ENCODE data around the gene SAMD4A.

DNA sequence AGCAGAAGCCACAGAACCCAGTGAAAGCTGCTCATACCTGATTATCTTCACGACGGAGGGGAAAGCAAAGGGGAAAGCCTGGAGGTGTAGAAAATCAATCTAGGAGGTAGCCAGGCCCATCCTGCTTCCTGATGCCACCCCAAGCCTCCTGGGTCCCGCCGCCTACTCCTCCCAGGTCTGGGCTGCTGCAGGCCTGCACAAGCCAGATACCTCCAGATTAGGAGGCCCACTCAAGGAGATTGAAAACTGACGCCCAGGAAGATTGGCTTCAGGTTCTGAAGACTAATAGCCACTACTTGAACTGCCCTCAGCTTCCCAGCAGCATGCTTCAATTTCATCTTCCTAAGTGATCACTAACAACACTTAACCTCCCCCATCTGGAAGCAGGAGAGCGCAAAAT lies 248.6 kb downstream of the SAMD4A start:
- TF ChIP-seq EZH2 (IDR thresholded peaks at IDR 0.05; ENCODE audit: insufficient read depth, poor library complexity, severe bottlenecking) (no peak), EZH2phosphoT487 (IDR thresholded peaks at IDR 0.05; ENCODE audit: insufficient read depth, low read depth) (no peak)
